ENCODE results near the gene PDIA6.
"Not testable (repeated sequence)": the region's sequence is repeated elsewhere in the genome, so short reads cannot be mapped to it uniquely, and the experiment has no call there.

The PDIA6 gene

DNA sequence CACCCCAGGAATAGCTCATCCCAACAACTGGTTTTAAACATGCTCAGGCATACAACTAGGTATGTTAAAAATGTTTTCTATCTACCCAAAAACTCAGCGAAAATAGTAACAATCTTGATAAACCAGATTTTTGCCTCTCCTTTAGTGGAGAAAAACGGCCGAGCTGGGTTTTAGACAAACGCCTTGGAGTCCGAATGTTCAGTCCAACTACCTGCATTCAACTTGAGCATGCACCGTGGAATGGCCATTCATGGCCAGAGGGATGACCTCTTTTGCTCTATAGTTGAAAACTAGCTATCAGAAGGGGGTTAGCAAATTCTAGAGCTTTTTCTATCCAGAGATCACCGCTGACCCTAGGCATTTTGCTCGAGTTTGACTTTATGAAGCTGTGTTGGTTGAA is 30.8 kb downstream of the PDIA6 start:
- DNase-seq (ENCODE audit: low spot score), result no peak
- no peak for FAIRE-seq

DNA sequence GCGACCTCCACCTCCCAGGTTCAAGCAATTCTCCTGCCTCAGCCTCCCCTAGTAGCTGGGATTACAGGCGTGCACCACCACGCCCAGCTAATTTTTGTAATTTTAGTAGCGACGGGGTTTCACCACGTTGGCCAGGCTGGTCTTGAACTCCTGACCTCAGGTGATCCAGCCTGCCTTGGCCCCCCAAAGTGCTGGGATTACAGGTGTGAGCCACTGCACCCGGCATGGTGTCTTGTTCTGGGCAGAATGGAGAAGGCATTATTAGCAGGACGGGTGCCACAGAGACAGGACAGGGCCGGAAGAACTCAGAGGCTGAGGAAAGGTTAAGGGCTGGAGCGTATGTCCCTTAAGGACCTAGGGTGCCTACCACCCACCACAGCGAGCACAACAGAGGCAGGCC is 31.8 kb downstream of the PDIA6 start:
- not testable (repeated sequence) for DNase-seq (ENCODE audit: low spot score); FAIRE-seq

DNA sequence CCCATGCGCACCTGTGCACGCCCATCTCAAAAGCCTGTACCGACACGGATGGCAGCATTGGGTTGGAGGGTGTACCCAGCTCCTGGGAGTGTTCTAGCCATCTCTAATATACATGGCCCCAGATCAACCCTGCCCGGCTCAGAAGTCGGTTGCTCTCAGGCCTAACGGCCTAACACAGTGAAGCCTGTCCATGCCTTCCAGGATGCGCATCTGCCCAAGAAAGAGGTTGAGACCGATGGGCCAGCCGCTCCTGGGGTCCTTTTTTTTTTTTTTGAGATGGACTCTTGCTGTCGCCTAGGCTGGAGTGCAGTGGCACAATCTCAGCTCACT is 32.1 kb downstream of the PDIA6 start:
- FAIRE-seq (no peak), DNase-seq (ENCODE audit: low spot score) (no peak)

DNA sequence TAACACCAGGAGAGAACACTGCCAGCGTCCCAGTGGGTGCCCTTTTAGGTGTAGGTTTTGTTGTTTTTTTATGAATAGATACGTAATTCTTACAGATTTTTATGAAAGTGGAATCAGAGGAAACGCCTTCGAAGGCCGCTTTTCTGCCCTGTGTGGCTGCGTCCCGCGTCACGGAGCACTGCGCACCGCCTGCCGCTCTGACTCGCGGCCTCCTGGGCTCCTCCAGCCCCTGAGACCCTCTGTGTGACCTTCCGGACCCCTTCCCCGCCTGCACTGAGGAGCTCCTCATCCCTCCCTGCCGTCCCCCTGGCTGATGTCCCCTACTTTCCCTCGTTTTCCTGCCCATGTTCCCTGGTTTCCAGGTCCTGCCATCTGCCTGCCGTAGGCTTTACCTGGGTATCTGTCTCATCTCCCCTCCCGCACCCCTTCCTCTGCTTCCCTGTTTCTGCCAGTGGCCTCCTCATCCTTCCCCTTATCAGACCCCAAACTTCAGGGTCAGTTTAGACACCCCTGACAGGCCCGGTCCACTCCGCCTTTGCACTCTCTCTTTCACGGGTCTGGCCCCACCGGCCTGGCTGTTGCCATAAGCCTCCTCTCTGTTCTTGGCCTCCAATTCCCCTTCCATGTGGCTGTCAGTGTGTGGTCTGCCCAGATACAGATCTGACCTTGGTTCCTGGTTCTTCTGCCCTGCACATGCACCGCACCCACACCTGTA is 32.7 kb downstream of the PDIA6 start:
- FAIRE-seq (no peak), DNase-seq (ENCODE audit: low spot score) (no peak)

DNA sequence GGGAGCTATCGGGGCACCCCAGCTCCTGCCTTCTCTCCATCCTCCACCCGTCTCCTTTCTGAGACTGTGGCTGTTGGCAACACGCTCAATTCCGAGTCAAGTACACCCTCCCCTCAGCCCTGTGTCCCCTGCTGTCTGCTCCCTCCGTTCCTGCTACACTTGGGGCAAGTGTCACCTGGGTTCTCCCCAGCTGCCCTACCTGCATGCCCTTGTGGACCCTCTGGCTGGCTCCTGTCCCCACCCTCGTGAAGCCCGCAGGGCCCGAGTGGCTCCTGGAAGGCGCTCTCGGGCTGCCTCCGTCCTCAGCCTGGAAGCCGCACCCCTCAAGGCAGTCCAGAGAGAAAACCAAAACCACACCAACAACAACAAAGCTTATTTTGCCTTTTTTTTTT is 33.9 kb downstream of the PDIA6 start:
- FAIRE-seq (no peak), DNase-seq (ENCODE audit: low spot score) (no peak)

DNA sequence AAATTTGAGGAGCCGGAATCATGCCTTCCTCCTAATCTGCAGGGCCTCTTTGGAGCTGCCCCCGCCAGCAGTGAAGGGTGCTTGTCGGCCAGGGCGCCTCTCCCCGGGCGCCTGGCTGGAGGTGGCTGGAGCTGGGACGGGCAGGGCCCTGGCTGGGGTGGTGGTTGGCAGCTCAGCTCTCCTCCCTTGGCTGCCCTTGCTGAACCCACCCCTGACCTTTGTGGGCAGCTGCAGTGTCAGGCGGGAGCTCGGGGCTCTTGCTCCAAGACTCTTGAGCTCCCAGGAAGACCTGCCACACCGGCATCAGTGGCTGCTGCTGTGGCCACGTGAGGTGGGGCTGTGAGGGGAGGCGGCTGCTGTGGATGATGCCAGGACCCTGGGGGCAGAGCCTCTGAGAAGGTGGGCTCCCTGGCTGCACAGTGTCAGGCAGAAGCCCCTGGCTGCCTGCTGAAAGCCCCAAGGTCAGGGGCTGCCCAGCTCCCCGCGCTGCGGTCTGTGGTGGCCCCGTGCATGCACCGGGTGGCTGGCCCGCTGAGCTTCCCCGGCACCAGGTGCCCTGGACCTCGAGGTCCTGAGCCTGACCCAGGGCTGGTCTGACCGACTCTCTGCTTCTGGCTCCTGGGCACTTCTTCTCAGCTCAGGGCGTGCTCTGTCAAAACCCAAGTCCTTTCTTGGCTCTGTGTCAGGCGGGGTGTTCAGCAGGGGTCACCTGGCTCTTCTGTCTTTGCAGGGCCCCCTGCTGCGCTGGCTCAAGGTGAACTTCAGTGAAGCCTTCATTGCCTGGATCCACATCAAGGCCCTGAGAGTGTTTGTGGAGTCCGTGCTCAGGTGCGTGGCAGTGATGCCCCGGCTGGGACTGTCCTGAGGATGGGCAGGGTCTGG is 34.5 kb downstream of the PDIA6 start:
- FAIRE-seq (no peak), DNase-seq (ENCODE audit: low spot score) (no peak)

DNA sequence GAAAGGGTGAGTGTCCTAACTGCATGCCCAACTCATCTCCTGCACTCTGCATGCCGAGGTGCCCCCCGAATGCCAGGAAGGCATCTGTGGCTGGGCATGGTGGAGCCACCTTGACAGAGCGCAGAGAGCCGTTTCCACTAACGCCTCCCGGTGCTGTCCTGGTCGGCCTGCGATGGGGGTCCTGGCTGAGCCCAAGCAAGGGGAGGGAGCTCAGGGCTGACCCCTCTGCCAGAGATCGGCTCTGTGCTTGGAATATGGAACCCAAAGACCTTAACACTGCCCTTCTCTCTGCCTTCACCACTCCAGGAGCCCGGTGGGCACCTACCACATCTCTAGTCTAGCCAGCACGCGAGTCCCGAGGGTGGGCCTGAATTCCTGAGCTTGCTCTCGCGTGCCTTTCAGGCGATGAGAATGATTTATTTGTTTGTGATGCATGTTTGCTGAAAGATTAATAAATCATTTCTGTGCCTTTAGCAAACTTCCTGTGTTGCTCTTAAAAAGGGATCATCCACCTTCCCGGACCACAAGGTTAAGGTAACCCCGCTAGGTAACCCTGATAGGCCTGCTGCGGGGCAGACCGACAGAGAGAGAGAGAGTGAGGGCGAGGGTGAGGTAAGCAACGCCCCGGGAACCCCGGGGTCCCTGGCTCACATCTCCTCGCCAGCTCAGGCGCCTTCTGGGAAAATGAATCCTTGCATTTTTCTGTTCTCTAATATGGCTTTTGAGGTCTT is 35.3 kb downstream of the PDIA6 start:
- no peak for DNase-seq (ENCODE audit: low spot score)
- no peak for FAIRE-seq

DNA sequence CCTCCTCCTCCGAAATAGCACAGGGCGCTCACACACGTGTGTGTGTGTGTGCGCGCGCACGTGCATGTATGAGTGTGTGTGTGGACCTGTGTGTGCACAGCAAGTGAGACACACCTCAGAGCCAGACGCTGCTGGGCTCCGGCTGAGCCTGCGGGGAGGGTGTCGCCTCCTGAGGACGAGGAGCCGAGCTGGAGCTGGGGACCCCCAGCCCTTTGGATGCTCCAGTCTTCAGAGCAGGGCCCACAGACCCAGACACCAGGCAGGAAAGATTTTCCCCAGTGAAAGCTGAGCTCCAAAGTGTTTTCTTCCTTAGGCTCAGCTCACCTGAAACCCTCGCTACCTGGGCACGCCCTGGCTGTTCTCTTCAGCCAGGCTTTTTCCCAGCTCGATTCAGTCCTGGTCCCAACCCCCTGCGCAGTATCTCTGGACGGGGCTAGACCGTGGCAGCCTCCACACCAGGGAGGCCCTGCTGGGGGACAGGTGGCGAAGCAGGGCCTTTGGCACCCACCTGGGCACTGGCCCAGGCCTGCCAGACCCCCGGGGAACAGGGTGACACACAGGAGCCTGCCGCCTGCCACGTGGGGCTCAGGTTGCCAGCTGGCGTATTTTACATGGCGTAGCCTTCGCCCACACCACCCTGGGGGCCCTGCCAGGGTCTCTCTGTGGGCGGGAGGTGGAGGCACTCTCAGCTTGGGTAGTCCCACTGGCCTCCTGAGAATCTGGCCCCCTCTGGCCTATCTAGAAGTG is 36.2 kb downstream of the PDIA6 start:
- no peak for FAIRE-seq
- no peak for DNase-seq (ENCODE audit: low spot score)

DNA sequence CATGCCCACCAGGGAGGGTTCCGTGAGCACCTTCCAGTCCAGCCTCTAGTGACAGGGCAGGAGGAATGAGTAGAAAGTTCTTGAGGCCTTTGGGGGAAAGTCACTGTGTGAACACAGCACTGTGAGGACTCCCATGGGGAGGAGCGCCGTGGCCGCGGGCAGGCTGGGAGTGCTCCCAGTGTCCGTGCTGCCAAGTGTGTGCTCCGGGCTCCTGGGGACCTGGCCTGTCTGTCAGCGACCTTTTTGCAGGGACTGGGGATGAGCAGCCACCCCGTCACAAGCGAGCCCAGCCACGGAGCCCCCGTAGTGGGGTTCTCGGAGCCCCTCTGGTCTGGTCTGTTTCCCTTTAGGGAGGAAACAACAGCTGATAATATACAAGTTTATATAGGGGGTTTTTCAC is 36.8 kb downstream of the PDIA6 start:
- FAIRE-seq (no peak), DNase-seq (ENCODE audit: low spot score) (no peak)

DNA sequence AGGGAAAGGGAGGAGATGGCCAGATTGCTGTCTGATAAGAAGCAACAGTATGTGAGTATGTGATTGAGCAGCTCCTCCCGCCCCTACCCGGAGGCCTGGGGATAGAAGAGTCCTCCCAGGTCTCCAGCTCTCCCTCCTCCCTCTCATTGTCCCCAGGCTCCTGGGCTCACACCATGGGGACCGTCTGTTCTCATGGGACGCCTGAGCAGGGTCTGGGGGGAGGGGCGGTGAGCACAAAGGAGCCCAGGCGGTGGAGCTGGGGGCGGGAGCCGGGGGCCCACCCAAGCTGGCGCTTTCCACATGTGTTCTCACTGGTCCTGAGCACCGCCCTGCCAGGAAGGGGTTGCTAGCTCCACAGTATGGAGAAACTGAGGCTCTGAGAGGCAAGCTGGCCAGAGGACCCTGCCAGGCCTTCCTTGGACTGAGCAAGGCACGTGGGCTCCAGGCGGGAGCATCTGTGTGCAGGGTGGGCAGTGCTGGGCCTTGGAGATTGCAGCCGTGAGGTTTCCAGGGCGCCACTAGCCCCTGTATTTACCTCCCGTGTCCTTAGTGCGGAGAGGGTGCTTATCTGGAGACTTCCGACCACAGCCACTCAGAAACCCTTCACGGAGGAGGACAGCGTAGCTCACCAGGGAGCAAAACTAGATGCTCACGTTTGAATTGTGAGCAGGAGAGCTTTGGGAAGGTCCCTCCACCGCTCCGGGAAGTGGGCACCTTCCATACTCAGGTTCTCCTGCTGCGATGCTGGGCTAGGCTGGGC is 37.4 kb downstream of the PDIA6 start:
- FAIRE-seq (no peak), DNase-seq (ENCODE audit: low spot score) (no peak)

DNA sequence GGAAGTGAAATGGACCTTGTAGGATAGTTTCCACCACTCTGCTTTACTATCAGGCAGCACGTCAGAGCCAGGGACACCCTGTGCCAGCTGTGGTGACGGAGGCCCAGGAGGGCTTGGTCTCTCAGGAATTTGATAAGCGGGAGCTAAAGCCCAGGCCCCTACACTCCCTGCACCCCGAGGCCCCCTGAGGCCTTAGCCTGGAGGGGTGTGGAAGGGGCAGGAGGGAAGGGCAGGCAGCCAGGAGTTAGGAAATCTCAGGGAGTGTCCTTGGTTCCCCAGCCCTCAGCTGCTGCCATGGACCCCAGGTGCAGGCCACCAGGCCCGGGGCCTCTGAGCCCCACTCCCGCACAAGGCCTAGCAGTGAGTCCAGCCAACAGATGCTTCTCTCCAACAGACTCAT is 38.2 kb downstream of the PDIA6 start:
- no peak for DNase-seq (ENCODE audit: low spot score)
- FAIRE-seq, result no peak

DNA sequence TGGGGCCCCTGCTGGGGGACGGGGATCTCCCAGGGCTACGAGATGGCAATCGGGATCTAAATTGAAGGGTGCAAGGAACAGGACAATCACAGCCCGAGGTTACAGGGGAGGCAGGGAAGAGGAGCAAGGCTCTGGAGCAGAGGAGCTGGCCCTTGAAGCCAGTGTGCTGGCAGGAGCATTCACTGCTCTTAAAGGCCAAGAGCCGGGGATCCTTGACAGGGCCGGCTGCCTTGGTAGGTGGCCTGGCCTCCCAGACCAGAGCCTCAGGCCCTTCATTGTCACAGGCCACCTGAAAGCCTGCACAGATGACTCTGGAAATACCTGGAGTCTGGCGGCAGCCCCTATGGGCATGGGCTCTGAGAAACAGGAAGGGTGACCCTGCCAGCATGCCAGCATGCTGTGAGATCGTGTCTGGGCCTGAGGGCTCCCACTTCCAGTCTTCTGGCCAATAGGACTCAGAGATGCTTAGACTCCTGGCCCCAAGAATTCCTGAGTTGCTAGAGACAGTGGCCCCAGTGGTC is 38.7 kb downstream of the PDIA6 start:
- FAIRE-seq (no peak), DNase-seq (ENCODE audit: low spot score) (no peak)

DNA sequence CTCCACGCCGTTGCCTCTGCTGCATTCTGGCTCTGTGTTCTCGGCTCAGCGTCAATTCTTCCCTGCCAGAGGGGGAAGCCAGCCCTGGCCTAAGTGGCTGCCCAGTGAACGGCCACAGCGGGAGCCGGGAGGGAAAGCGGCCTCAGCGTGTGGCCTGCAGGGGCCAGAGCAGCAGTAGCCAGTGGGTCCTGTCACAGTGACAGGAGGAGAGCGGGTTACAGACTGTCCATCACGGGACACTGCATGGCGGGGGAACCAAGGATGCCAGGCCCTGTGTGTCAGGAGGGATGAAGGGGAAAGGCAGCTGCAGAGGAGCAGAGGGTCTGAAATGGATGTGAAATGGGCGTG is 39.7 kb downstream of the PDIA6 start:
- FAIRE-seq (no peak), DNase-seq (ENCODE audit: low spot score) (no peak)

DNA sequence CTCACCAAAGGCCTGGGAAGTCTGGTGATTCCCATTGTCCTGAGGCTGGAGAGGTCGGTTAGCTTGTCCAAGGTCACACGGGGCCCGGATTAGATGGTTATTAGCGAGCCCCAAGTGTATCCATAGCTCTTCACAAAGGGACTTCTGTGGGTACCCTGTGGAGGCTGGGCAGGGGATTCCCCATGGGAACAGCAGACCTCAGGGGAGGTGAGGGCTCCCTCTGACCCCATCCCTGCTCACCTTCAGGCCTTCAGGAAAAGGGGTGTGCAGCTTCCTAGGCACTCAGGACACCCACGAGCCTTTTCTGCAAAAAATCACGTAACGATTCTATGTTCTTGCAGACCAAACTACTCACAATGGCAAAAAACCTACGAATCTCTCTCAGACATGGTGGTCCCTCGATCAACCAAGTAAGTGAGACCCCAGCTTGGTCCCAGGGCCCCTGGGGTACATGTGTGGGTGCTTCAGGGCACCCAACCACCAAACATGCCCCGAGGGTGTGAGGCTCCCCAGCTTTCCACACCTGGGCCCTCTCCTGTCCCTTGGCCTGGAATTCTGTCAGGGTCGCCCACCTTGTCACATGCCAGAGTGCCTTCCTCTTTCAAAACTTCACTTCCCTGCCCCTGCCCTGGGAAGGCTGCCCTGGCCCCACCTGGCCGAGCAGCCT is 40.3 kb downstream of the PDIA6 start:
- FAIRE-seq (no peak), DNase-seq (ENCODE audit: low spot score) (no peak)

DNA sequence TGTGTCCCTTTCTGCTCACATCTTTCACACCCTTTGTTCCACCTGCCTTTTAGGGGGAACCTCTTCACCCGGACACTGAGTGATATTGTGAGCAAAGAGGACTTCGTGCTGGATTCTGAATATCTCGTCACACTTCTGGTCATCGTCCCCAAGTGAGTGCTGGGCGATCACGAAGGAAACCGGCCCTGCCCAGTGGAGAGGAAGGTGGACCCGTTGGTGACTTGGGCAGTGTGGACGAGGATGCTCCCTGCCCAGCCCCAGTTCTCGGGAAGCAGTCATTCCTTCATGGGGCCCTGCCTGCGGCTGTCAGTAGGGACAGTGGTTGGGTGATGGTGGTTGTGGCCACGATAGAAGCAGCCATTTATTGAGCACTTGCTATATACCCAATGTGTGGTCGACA is 40.8 kb downstream of the PDIA6 start:
- FAIRE-seq (no peak), DNase-seq (ENCODE audit: low spot score) (no peak)

DNA sequence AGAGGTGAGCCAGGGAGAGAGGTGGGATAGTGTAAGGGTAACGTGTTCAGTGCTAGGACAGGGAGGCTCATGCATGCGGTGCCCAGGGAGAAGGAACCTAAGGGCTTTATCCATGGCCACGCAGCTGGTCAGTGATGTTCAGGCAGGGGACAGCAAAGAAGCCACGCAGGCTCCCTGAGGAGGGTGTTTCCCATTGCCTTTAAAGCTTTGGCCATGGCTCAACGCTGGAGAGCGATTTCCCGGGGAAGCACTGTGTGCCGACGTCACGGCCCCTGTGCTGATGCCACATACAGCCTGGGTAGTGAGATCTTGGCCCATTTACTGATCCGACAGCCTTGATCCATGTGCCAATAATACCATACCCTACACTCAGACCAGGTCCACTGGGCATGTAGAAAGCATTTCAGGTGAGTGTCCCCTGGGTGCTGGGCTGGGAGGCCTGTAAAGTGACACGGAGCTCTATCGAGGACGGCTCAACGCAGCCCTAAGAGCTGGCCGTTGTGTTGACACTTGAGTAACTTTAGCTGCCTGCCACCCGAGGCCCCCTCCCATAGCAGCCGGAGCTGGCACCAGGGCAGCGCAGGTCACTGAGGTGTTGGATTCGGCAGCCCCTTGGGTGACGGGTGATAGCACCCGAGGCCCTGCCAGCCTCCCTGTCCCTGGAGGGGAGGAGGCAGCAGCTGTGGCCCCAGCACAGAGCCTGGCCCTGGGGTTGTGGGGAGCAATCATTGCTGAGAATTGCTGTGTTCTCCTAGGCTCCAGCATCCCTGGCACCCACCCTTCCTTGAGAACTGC is 41.4 kb downstream of the PDIA6 start:
- no peak for DNase-seq (ENCODE audit: low spot score)
- FAIRE-seq, result no peak

DNA sequence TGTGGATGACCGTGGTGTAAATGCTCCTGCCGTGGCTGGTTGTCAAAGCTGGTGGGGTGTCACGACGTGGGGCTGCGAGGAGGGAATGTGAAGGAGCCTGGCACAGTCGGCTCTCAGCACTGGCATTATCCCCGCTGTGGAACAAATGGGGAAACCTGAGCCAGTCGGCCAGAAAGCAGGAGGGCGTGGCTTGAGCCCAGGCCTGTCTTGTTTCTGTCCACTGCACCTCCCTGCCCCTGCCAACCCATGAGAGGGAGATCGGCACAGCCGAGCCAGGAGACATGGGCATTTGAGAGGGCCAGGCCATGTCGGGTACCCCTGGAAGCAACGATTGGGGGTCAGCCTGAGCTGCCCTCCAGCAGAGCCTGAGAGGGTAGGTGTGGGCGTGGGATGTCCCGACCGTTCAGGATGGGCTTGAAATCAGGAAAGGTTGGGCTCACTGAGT is 44.5 kb downstream of the PDIA6 start:
- no peak for FAIRE-seq
- DNase-seq (ENCODE audit: low spot score), result no peak

DNA sequence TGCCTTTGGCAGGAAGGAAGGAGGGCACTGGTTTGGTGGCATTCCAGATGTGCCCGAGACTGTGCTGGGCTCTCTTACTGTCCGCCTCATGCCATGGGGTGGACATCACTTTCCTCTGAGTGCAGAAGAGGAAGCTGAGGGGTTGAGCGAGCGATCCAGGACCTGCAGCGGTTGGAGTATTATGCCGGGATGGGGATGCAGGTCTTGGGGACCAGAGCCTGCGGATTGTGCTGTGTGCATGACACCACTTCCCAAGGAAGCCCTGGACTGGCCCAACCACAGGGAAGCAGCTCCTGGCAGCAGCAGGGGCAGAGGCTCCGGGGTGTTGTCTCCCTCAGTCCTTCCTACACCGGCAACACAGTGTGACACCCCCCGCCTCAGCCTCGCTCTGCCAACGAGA is 46.7 kb downstream of the PDIA6 start:
- FAIRE-seq, result no peak

DNA sequence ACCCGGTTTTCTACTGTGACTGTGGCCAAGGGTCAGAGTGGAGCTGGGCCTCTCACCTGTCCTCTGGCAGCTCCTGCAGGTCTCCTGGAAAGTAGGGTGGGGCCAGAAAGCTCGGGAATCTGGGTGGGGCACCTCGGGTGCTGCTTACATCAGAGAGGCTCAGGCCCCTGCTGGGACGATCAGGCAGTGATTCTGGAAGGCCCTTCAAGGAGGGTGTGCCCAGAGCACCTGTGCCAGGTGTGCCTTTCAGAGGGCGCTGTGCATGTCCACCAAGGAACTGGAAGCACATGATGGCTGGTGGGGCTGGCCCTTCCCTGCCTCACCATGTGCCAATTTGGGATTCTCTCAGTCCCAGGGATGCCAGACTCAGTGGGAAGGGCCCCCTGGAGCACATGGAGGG is 47.1 kb downstream of the PDIA6 start:
- FAIRE-seq, result no peak
- DNase-seq (ENCODE audit: low spot score), result no peak

More for the DNA sequence above, 46.7 kb downstream of the PDIA6 start:
- DNase-seq (ENCODE audit: low spot score), result no peak

Measured in RCC 7860 (cell line).